Thoracic aorta (tissue), 2 donors: ENCODE measurements around the gene ROBO3. TPM values are rescaled to one million over a fixed set of nuclear protein-coding genes. Genes with fewer than 3 reads are reported as not detected.

ENCODE experiments used
- ATAC-seq: fragments of 150-250 bp; one replicate; pipeline ENCODE4 v1.8.0; 2017; ENCODE audit warnings: low read depth; ENCODE audit not compliant: insufficient number of reproducible peaks, low FRiP score
- DNase-seq: peaks from one replicate; pipeline ENCODE4 v3.0.0-alpha.2; 2020; ENCODE audit warnings: low spot score
- H3K27ac ChIP-seq, 2 donors: fragments of 200-600 bp; sonication (generic); 1 replicate in 1 of 2; 2 replicates in 1 of 2; pipeline ENCODE4 v1.5.1; 2016; ENCODE audit warnings: mild to moderate bottlenecking in 2 of 2, moderate library complexity in 2 of 2
- H3K27me3 ChIP-seq: fragments of 200-600 bp; sonication (generic); replicated peaks from 2 replicates; pipeline ENCODE4 v1.6.0; 2016; ENCODE audit warnings: mild to moderate bottlenecking; ENCODE audit not compliant: insufficient read depth
- H3K36me3 ChIP-seq: fragments of 200-600 bp; sonication (generic); one replicate; pipeline ENCODE4 v1.5.1; 2016
- H3K4me1 ChIP-seq, 2 donors: fragments of 200-600 bp; sonication (generic); 1 replicate in 1 of 2; 2 replicates in 1 of 2; pipeline versions ENCODE4 v1.5.1 to v1.6.0; 2016; ENCODE audit warnings: low read depth in 2 of 2, mild to moderate bottlenecking in 1 of 2; ENCODE audit not compliant: control insufficient read depth in 1 of 2
- H3K4me3 ChIP-seq: fragments of 200-600 bp; sonication (generic); 2 replicates; pipeline ENCODE4 v1.5.1; 2016; ENCODE audit warnings: mild to moderate bottlenecking
- H3K9me3 ChIP-seq: fragments of 200-600 bp; sonication (generic); 2 replicates; pipeline ENCODE4 v1.5.1; 2016
- total RNA-seq, 2 donors: library from RNA; depleted of rRNA; stranded (reverse); fragments of >200 nt; gene quantifications; one replicate each; pipeline versions ENCODE4 v1.1.0 to v1.2.3, GENCODE V29; 2016
- TF ChIP-seq, protein P1 (sequence below): fragments of 200-600 bp; sonication (generic); IDR thresholded peaks from one replicate; pipeline ENCODE4 v1.5.1; 2019; ENCODE audit warnings: antibody characterized with exemption

Gene ROBO3
- total RNA-seq, 2 donors from 2014 or later, result 5.5 to 13.7 TPM

DNA sequence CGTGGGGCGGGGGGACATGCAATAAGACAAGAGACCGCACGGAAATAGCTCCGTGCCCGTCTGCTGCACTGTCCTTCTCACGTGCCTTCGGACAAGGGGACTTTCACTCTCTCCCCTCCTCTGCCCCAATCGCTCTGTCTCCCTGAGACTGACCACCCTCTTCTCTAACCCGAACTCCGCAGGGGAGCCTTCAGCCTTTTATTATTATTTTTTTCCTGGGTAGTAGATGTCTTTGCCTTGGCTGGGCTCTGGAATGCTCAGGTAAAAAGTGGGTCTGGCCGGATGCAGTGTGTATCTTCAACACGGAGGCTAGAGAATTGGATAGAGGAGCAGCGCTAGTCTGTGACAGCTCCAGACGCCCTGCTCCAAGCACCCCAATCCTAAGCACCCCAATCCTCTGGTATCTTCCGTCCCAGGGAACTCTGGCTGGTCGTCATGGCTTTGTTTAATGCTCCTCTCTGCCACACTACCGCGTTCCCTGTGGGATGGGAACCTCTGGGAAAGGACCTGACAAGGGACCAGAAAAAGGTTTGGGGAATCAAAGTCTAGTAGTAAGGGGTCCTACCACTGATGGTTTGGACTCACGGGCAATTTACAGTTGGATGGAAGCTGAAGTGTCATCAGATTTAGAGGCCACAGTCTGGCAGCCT, 25.1 kb upstream of the ROBO3 start:
- ATAC-seq, result no peak
- Histone ChIP-seq H3K27ac (peak overlapping the region in 1 of 2 donors; percentile 8), H3K4me3 (peak overlapping the region; percentile 65), H3K36me3 (no peaks in the 10 kb centered on the region), H3K27me3 (peaks cover 50% of the 10 kb centered on the region), H3K4me1 (peaks cover 9 to 30% of the 10 kb centered on the region in 2 donors), H3K9me3 (no peaks in the 10 kb centered on the region)
- TF ChIP-seq, protein P1, sequence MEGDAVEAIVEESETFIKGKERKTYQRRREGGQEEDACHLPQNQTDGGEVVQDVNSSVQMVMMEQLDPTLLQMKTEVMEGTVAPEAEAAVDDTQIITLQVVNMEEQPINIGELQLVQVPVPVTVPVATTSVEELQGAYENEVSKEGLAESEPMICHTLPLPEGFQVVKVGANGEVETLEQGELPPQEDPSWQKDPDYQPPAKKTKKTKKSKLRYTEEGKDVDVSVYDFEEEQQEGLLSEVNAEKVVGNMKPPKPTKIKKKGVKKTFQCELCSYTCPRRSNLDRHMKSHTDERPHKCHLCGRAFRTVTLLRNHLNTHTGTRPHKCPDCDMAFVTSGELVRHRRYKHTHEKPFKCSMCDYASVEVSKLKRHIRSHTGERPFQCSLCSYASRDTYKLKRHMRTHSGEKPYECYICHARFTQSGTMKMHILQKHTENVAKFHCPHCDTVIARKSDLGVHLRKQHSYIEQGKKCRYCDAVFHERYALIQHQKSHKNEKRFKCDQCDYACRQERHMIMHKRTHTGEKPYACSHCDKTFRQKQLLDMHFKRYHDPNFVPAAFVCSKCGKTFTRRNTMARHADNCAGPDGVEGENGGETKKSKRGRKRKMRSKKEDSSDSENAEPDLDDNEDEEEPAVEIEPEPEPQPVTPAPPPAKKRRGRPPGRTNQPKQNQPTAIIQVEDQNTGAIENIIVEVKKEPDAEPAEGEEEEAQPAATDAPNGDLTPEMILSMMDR, result no peak
- no peak for DNase-seq

DNA sequence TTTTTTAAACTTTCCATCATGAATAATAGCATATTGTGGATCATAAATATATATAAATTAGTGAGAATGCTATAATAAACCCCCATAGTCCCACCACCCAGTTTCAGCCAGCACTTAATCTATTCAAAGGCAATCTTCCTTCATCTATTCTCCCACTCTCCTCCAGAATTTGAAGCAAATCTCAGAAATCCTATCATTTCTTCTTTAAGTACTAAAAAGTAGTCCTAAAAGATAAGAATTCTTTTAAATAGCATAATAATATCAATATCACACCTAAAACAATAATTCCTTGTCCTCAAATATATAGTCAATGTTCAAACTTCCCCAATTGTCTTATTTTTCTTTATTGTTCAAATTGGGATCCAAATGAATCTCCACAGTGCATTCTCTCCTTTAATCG, 24.6 kb upstream of the ROBO3 start:
- ATAC-seq (no peak), DNase-seq (no peak)
- Histone ChIP-seq H3K4me1 (peaks cover 9 to 30% of the 10 kb centered on the region in 2 donors), H3K36me3 (no peaks in the 10 kb centered on the region), H3K9me3 (no peaks in the 10 kb centered on the region), H3K27me3 (peaks cover 50% of the 10 kb centered on the region), H3K4me3 (no peak overlapping the region), H3K27ac (no peak overlapping the region)
- TF ChIP-seq, protein P1, result no peak

DNA sequence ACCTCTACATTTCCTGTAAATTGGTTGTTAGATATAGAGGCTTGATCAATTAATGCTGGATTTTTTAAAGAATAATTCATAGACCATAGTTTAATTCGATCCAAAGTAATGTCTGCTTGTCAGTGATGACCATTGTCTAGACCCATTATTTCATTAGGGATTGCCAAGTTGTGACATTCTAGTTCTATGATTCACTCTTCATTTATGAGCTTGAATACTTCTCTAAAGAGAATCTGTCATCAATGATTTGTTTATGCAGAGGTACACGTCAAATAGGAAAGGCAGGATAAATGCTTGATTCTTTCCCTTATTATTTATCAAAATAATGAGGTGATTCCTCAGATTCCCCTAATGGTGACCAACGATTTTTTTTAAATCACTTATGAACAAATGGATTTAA, 24.0 kb upstream of the ROBO3 start:
- DNase-seq (no peak), ATAC-seq (no peak)
- Histone ChIP-seq H3K27ac (no peak overlapping the region), H3K4me1 (peaks cover 8 to 27% of the 10 kb centered on the region in 2 donors), H3K9me3 (no peaks in the 10 kb centered on the region), H3K27me3 (peaks cover 50% of the 10 kb centered on the region), H3K36me3 (no peaks in the 10 kb centered on the region), H3K4me3 (no peak overlapping the region)
- TF ChIP-seq, protein P1, result no peak

DNA sequence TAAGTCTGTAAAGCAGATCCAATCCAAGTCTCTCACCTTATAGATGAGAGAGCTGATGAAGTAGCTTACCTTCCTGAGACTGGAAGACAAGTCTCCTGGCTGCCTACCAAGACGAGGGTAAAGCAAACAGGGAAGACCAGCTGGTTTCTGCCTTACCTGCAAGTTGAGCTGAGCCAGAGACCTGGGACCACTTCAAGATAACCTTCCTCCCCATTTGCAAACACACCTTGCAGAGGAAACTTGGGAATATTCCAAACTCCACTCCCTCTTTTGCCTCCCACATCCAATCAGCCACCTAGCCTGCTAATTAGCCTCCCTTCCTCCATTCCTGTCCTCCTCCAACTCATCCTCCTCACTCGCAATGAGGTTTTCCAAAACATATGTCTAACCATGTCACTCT, 23.4 kb upstream of the ROBO3 start:
- H3K27me3 ChIP-seq, result peaks cover 50% of the 10 kb centered on the region
- ATAC-seq (no peak), DNase-seq (no peak)
- no peaks in the 10 kb centered on the region for H3K36me3 ChIP-seq
- peaks cover 5 to 22% of the 10 kb centered on the region in 2 donors for H3K4me1 ChIP-seq
- no peaks in the 10 kb centered on the region for H3K9me3 ChIP-seq
- no peak overlapping the region for H3K4me3 ChIP-seq
- H3K27ac ChIP-seq, result no peak overlapping the region
- TF ChIP-seq, protein P1, result no peak

DNA sequence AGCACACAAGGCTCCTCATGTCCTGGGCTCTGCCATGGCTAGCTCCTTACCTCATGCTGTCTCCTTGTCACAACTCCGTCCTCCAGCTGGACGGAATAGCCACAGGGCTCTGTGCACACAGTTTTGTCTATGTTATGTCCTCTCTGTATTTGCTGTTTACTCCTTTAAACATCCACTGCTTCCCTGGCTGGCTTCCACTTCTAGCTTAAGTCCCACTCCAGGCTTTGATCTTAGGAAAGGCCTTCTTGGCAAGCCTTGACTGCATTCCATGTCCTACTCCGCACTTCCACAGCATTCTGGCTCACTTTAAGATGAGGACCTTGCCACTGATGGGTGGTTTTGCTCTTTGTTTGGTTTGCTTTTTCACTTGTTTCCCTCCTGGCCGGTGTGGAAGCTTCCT, 22.9 kb upstream of the ROBO3 start:
- Histone ChIP-seq H3K9me3 (no peaks in the 10 kb centered on the region), H3K27me3 (peaks cover 50% of the 10 kb centered on the region), H3K27ac (no peak overlapping the region), H3K4me1 (peaks cover 5 to 22% of the 10 kb centered on the region in 2 donors), H3K36me3 (no peaks in the 10 kb centered on the region), H3K4me3 (no peak overlapping the region)
- TF ChIP-seq, protein P1, result no peak
- ATAC-seq (no peak), DNase-seq (no peak)
